Muscle layer of duodenum (tissue), 2 donors: ENCODE measurements around the gene ADCY2.

ENCODE experiments used
- H3K27ac ChIP-seq: one replicate; pipeline ENCODE4 v1.7.0; 2013; ENCODE audit warnings: mild to moderate bottlenecking, low read length
- H3K27me3 ChIP-seq: one replicate; pipeline ENCODE4 v1.7.0; 2013; ENCODE audit warnings: low read depth, mild to moderate bottlenecking, control low read depth, low read length
- H3K36me3 ChIP-seq, 2 donors: one replicate each; pipeline ENCODE4 v1.7.0; 2013; ENCODE audit warnings: low read length in 2 of 2, control low read depth in 1 of 2, mild to moderate bottlenecking in 1 of 2; ENCODE audit not compliant: insufficient read depth in 2 of 2, control insufficient read depth in 1 of 2
- H3K4me1 ChIP-seq, 2 donors: one replicate each; pipeline ENCODE4 v1.7.0; 2013; ENCODE audit warnings: low read length in 2 of 2, mild to moderate bottlenecking in 2 of 2, control low read depth in 1 of 2, moderate library complexity in 1 of 2; ENCODE audit not compliant: insufficient read depth in 2 of 2, control insufficient read depth in 1 of 2
- H3K4me3 ChIP-seq, 2 donors: one replicate each; pipeline ENCODE4 v1.7.0; 2013; ENCODE audit warnings: low read length in 2 of 2, low read depth in 1 of 2, mild to moderate bottlenecking in 1 of 2
- H3K9me3 ChIP-seq, 2 donors: one replicate each; pipeline ENCODE4 v1.7.0; 2013; ENCODE audit warnings: low read length in 2 of 2, control low read depth in 1 of 2, mild to moderate bottlenecking in 1 of 2; ENCODE audit not compliant: control insufficient read depth in 1 of 2
- donor health status: healthy.

Gene ADCY2

GRCh38 chr5:7857926-7858632 lies 462.1 kb downstream of the ADCY2 start:
- no peaks in the 10 kb centered on the region for H3K4me1 ChIP-seq
- H3K27ac ChIP-seq: no peak overlapping the region
- no peaks in the 10 kb centered on the region for H3K27me3 ChIP-seq
- H3K4me3 ChIP-seq: no peak overlapping the region
- H3K9me3 ChIP-seq: no peaks in the 10 kb centered on the region
- peaks cover 25 to 37% of the 10 kb centered on the region in 2 donors for H3K36me3 ChIP-seq

GRCh38 chr5:7866196-7866595 lies 470.3 kb downstream of the ADCY2 start:
- peaks cover 23 to 25% of the 10 kb centered on the region in 2 donors for H3K4me1 ChIP-seq

DNA sequence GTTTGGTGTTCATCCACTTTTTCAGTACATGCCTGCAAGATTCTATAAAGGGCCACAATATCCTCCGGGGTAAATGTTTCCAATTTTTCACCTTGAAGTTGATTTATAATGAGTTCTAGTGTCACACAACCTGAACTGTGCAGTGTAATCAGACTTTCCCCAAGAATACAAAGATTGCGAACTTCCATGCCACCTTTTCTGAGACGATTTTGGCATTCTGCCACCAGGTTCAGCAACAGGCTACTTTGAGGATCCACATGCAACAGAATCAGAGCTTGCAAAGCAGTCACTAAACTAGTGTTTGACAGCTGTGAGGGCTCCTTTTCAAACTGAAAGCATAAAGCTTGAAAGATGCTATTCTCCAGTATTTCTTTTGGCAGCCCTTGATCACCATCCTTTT lies 471.3 kb downstream of the ADCY2 start:
- Histone ChIP-seq H3K9me3 (no peaks in the 10 kb centered on the region), H3K4me3 (no peak overlapping the region), H3K4me1 (peaks cover 27% of the 10 kb centered on the region in 2 donors), H3K27ac (no peak overlapping the region), H3K27me3 (no peaks in the 10 kb centered on the region), H3K36me3 (peaks cover 8 to 13% of the 10 kb centered on the region in 2 donors)

More at GRCh38 chr5:7866196-7866595, 470.3 kb downstream of the ADCY2 start:
- no peak overlapping the region for H3K4me3 ChIP-seq
- no peak overlapping the region for H3K27ac ChIP-seq
- peaks cover 8 to 22% of the 10 kb centered on the region in 2 donors for H3K36me3 ChIP-seq
- no peaks in the 10 kb centered on the region for H3K27me3 ChIP-seq
- no peaks in the 10 kb centered on the region for H3K9me3 ChIP-seq

DNA sequence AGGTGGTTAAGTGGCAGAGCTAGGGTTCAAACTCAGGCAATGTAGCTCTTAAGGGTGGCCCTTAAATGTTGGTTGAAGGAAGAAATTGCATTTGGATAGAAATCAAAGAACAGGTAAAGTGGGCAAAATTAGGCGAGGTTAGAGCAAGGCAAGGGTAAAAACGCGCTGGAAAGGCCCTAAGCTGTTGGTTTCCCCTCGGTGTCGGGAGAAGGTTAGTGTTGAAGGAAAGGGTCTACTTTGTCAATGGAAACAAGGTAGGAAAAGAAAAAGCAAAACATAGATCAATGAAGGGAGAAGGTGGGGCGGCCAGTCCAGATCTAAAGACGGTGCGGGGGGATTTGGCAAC lies 472.5 kb downstream of the ADCY2 start:
- H3K27me3 ChIP-seq: no peaks in the 10 kb centered on the region
- H3K9me3 ChIP-seq: no peaks in the 10 kb centered on the region
- peaks cover 0 to 7% of the 10 kb centered on the region in 2 donors for H3K36me3 ChIP-seq
- peak overlapping the region; percentile 42 for H3K27ac ChIP-seq
- peaks cover 27% of the 10 kb centered on the region in 2 donors for H3K4me1 ChIP-seq
- H3K4me3 ChIP-seq: peak overlapping the region; percentile 94 to 100

DNA sequence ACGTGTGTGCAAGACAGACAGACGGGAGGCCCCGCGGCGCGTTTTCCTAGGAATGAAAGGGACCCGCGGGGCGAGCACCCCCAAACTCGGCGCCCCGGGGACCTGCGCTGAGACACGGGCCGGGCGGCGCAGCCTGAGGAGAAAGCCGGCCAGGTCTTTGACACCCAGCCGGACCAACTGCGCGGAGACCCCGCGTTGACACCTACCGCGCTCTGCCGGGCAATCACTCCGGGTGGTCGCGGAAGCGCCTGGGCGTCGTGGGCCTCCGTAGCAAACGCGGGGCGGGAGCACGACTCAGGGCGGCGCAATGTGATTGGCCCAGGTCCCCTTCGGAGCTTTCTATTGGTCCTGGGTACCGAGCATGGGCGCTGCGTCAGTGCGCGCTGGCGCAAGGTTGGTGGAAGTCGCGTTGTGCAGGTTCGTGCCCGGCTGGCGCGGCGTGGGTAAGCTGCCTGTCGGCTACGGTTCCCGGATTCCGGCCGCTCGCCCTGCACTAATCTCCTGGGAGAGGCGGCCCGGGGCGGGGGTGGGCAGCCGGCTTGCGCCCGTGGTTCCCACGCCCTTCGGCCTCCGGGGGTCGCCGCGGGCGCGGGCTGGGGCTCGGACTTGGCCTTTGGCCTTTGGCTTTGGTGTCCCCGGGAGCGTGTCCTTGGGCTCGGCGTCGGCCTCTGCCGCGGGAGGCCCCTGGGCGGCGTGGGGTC lies 473.0 kb downstream of the ADCY2 start, which contains the start of the genes FASTKD3 and MTRR:
Gene FASTKD3, minus strand, starts transcription at position 259 of the 701 bp plus-strand sequence. CDS start 948 bp downstream, outside the sequence.
Gene MTRR, plus strand, starts transcription at position 376 of the 701 bp plus-strand sequence. CDS start 1,647 bp downstream, outside the sequence.
- peaks cover 0 to 7% of the 10 kb centered on the region in 2 donors for H3K36me3 ChIP-seq
- no peaks in the 10 kb centered on the region for H3K9me3 ChIP-seq
- H3K4me1 ChIP-seq: peaks cover 27% of the 10 kb centered on the region in 2 donors
- H3K27ac ChIP-seq: peak within 1 kb of the TSS; percentile 61
- peak within 1 kb of the TSS; percentile 94 to 100 for H3K4me3 ChIP-seq
- H3K27me3 ChIP-seq: no peaks in the 10 kb centered on the region

DNA sequence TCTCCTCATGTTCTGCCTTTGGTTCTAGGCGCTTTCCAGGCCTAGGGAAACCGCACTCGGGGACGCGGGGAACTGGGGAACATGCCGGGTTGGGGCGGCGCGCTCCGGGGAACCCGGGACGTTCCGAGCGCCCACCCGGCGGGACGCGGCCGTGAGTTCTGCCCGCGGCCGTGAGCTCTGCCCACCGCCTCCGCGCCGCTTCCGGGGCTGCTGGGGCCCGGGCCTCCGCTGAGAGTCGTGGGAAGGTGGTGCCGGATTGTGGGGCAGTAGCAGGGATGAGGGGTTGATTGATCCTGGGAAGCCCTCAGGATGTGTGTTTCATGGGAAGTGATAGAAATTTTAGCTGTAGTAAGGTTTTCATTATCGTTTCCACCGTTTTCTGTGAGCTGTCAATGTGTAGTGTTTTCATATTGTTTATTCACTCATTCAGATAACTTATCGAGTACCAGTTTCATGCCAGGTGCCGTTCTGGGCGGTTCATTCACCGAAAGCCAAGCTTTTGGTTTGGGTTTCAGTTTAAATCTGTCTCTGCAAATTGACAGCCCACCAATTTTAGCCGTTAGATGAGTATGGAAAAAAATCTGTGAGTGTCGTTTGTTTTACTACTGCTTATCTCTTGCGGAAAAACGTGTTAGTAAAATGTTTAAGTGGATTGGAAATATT lies 473.7 kb downstream of the ADCY2 start:
- Histone ChIP-seq H3K36me3 (peaks cover 0 to 10% of the 10 kb centered on the region in 2 donors), H3K4me3 (peak overlapping the region; percentile 94 to 100), H3K27me3 (no peaks in the 10 kb centered on the region), H3K9me3 (no peaks in the 10 kb centered on the region), H3K27ac (peak overlapping the region; percentile 61), H3K4me1 (peaks cover 27% of the 10 kb centered on the region in 2 donors)

DNA sequence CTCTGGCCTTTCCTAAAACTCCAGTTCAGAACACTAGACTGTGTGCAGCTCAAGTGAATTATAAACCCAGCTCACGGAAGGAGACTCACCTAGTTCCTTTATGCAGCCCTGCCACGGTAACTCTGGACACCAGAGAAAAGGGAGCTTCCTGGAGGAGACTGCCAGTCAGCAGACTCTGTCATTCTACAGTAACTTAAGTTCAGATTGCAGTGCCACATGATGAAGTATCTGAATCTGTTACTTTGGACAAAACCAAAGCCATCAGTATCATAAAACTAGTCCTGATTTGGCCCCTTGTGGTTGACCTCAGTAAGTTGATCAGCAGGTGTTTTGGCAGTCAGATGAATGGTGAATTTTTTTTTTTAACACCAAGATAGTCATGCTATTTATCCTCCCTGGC lies 475.7 kb downstream of the ADCY2 start:
- Histone ChIP-seq H3K4me1 (peaks cover 27% of the 10 kb centered on the region in 2 donors), H3K27ac (no peak overlapping the region), H3K9me3 (no peaks in the 10 kb centered on the region), H3K27me3 (no peaks in the 10 kb centered on the region), H3K4me3 (no peak overlapping the region), H3K36me3 (peaks cover 16 to 21% of the 10 kb centered on the region in 2 donors)

DNA sequence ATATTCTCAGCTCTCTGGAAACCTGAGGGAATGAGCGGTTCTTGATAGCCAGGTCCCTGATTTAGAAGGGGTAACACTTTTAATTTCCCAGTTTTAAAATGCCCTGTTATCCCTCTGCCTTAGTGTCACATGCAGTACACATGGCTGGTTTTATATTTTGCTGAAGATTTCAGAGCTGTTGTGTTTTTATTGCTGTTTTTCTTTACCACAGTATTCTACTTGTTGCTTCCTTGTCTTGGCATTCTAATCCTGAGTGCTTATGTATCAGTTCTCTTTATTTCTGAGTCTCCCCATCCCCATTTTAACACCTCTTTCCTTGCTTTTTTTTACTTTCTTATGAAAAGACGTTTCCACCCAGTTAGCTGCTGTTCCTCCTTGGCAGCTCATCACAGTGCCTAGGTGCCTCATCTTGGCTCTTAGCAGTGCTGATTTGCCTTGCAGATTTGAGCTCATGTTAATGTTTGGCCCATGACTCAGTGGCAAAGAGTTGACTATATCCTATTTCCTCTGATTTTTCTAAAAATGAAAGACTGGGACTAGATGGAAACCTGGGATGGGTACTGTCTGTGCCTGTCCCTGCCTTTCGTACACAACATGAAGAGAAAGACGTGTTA lies 476.7 kb downstream of the ADCY2 start:
- H3K4me3 ChIP-seq: no peak overlapping the region
- H3K27me3 ChIP-seq: no peaks in the 10 kb centered on the region
- peaks cover 22 to 28% of the 10 kb centered on the region in 2 donors for H3K36me3 ChIP-seq
- no peaks in the 10 kb centered on the region for H3K9me3 ChIP-seq
- no peak overlapping the region for H3K27ac ChIP-seq
- peaks cover 22 to 23% of the 10 kb centered on the region in 2 donors for H3K4me1 ChIP-seq

- Histone ChIP-seq H3K4me3 (no peak overlapping the region), H3K4me1 (peaks cover 17 to 18% of the 10 kb centered on the region in 2 donors), H3K27ac (no peak overlapping the region), H3K36me3 (peaks cover 27 to 34% of the 10 kb centered on the region in 2 donors), H3K27me3 (no peaks in the 10 kb centered on the region), H3K9me3 (no peaks in the 10 kb centered on the region)
These were observed 477.3 kb downstream of the ADCY2 start for GRCh38 chr5:7873216-7873615.

DNA sequence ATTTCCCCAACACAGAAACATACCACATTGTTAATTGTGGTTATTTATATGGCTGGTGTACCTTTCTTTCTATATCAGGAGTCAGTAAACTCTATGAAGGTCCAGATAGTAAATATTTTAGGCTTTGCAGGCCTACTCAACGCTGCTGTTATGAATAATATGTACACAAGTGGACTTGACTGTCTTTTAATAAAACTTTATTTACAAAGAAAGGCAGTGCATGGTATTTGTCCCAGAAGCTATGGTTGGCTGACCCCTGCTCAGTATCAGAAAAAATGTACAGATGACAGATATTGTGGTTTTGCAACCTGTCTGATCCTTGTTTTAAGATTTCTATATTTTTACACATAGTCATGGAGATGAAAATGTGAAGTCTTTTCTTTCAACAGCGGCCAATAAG lies 478.7 kb downstream of the ADCY2 start:
- Histone ChIP-seq H3K4me3 (no peak overlapping the region), H3K36me3 (peaks cover 29 to 36% of the 10 kb centered on the region in 2 donors), H3K4me1 (peaks cover 15 to 18% of the 10 kb centered on the region in 2 donors), H3K9me3 (no peaks in the 10 kb centered on the region), H3K27me3 (no peaks in the 10 kb centered on the region), H3K27ac (no peak overlapping the region)

DNA sequence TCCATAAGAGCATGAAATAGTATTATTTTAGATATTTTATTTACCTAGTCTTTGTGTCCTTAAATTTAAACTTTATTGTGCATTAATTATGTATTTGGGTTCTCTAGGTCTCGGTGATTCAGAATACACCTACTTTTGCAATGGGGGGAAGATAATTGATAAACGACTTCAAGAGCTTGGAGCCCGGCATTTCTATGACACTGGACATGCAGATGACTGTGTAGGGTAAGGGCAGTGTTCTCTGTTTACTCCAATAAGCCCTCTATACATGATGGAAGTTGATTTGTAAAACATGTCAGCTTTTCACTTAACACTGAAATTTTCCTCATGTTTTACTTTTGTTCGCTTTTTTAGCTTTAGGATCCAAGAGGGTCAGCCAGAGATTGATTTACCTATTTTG lies 479.2 kb downstream of the ADCY2 start:
- Histone ChIP-seq H3K27me3 (no peaks in the 10 kb centered on the region), H3K9me3 (no peaks in the 10 kb centered on the region), H3K36me3 (peaks cover 34 to 41% of the 10 kb centered on the region in 2 donors), H3K4me3 (no peak overlapping the region), H3K27ac (no peak overlapping the region), H3K4me1 (peaks cover 10 to 14% of the 10 kb centered on the region in 2 donors)
